ENCODE data around the gene PRR36.
A peak's percentile ranks its signal among the peaks of the same experiment; 100 is the strongest.

The PRR36 gene

GRCh38 chr19:7844405-7844804 lies 29.8 kb downstream of the PRR36 start:
- Mint-ChIP-seq H3K4me1 (ENCODE audit: low read depth) (no peaks in the 10 kb centered on the region), H3K9me3 (no peaks in the 10 kb centered on the region), H3K27me3 (no peaks in the 10 kb centered on the region), H3K27ac (no peak overlapping the region), H3K4me3 (no peak overlapping the region), H3K36me3 (ENCODE audit: low read depth) (no peaks in the 10 kb centered on the region)
- no peak for DNase-seq

GRCh38 chr19:7843521-7843920 lies 30.7 kb downstream of the PRR36 start:
- Mint-ChIP-seq H3K4me1 (ENCODE audit: low read depth) (no peaks in the 10 kb centered on the region), H3K4me3 (no peak overlapping the region), H3K36me3 (ENCODE audit: low read depth) (no peaks in the 10 kb centered on the region), H3K27me3 (no peaks in the 10 kb centered on the region), H3K9me3 (no peaks in the 10 kb centered on the region), H3K27ac (no peak overlapping the region)
- no peak for DNase-seq

- Mint-ChIP-seq H3K36me3 (ENCODE audit: low read depth) (no peaks in the 10 kb centered on the region), H3K27me3 (no peaks in the 10 kb centered on the region), H3K4me3 (no peak overlapping the region), H3K9me3 (no peaks in the 10 kb centered on the region), H3K4me1 (ENCODE audit: low read depth) (no peaks in the 10 kb centered on the region), H3K27ac (no peak overlapping the region)
- no peak for DNase-seq
These were observed 31.4 kb downstream of the PRR36 start for GRCh38 chr19:7842661-7843294.

- H3K27me3 Mint-ChIP-seq: no peaks in the 10 kb centered on the region
- H3K9me3 Mint-ChIP-seq: no peaks in the 10 kb centered on the region
- no peak overlapping the region for H3K27ac Mint-ChIP-seq
These were observed 32.2 kb downstream of the PRR36 start for GRCh38 chr19:7841751-7842660.

GRCh38 chr19:7840629-7841028 lies 33.6 kb downstream of the PRR36 start:
- DNase-seq: no peak
- Mint-ChIP-seq H3K36me3 (ENCODE audit: low read depth) (no peaks in the 10 kb centered on the region), H3K4me1 (ENCODE audit: low read depth) (no peaks in the 10 kb centered on the region), H3K9me3 (no peaks in the 10 kb centered on the region), H3K27me3 (no peaks in the 10 kb centered on the region), H3K27ac (no peak overlapping the region), H3K4me3 (no peak overlapping the region)

More at GRCh38 chr19:7841751-7842660, 32.2 kb downstream of the PRR36 start:
- Mint-ChIP-seq H3K36me3 (ENCODE audit: low read depth) (no peaks in the 10 kb centered on the region), H3K4me3 (no peak overlapping the region), H3K4me1 (ENCODE audit: low read depth) (no peaks in the 10 kb centered on the region)
- no peak for DNase-seq

GRCh38 chr19:7839476-7839875 lies 34.7 kb downstream of the PRR36 start:
- Mint-ChIP-seq H3K4me3 (no peak overlapping the region), H3K4me1 (ENCODE audit: low read depth) (no peaks in the 10 kb centered on the region), H3K9me3 (no peaks in the 10 kb centered on the region), H3K27ac (no peak overlapping the region), H3K27me3 (no peaks in the 10 kb centered on the region), H3K36me3 (ENCODE audit: low read depth) (no peaks in the 10 kb centered on the region)
- no peak for DNase-seq

GRCh38 chr19:7833225-7834099 lies 40.7 kb downstream of the PRR36 start:
- no peaks in the 10 kb centered on the region for H3K9me3 Mint-ChIP-seq
- H3K27ac Mint-ChIP-seq: no peak overlapping the region
- no peaks in the 10 kb centered on the region for H3K36me3 Mint-ChIP-seq (ENCODE audit: low read depth)
- no peaks in the 10 kb centered on the region for H3K27me3 Mint-ChIP-seq
- H3K4me3 Mint-ChIP-seq: no peak overlapping the region
- H3K4me1 Mint-ChIP-seq (ENCODE audit: low read depth): peaks cover 30% of the 10 kb centered on the region
- no peak for DNase-seq

GRCh38 chr19:7832781-7833180 lies 41.4 kb downstream of the PRR36 start:
- H3K27ac Mint-ChIP-seq: no peak overlapping the region
- no peak for DNase-seq
- no peaks in the 10 kb centered on the region for H3K36me3 Mint-ChIP-seq (ENCODE audit: low read depth)
- H3K27me3 Mint-ChIP-seq: no peaks in the 10 kb centered on the region
- no peaks in the 10 kb centered on the region for H3K9me3 Mint-ChIP-seq
- H3K4me3 Mint-ChIP-seq: no peak overlapping the region
- H3K4me1 Mint-ChIP-seq (ENCODE audit: low read depth): peaks cover 30% of the 10 kb centered on the region

- no peak for DNase-seq
- Mint-ChIP-seq H3K27ac (no peak overlapping the region), H3K9me3 (no peaks in the 10 kb centered on the region), H3K27me3 (no peaks in the 10 kb centered on the region), H3K36me3 (ENCODE audit: low read depth) (no peaks in the 10 kb centered on the region), H3K4me1 (ENCODE audit: low read depth) (peaks cover 30% of the 10 kb centered on the region), H3K4me3 (peak overlapping the region; percentile 76)
These were observed 42.2 kb downstream of the PRR36 start for GRCh38 chr19:7832009-7832408.

GRCh38 chr19:7831452-7831851 lies 42.7 kb downstream of the PRR36 start:
- DNase-seq: no peak
- H3K27me3 Mint-ChIP-seq: peaks cover 2% of the 10 kb centered on the region
- H3K9me3 Mint-ChIP-seq: no peaks in the 10 kb centered on the region
- H3K4me1 Mint-ChIP-seq (ENCODE audit: low read depth): peaks cover 30% of the 10 kb centered on the region
- H3K36me3 Mint-ChIP-seq (ENCODE audit: low read depth): no peaks in the 10 kb centered on the region
- no peak overlapping the region for H3K27ac Mint-ChIP-seq
- H3K4me3 Mint-ChIP-seq: peak overlapping the region; percentile 76

- no peak overlapping the region for H3K27ac Mint-ChIP-seq
- no peaks in the 10 kb centered on the region for H3K36me3 Mint-ChIP-seq (ENCODE audit: low read depth)
- peaks cover 30% of the 10 kb centered on the region for H3K4me1 Mint-ChIP-seq (ENCODE audit: low read depth)
- H3K27me3 Mint-ChIP-seq: peaks cover 3% of the 10 kb centered on the region
- no peaks in the 10 kb centered on the region for H3K9me3 Mint-ChIP-seq
- no peak for DNase-seq
- H3K4me3 Mint-ChIP-seq: peak overlapping the region; percentile 76
These were observed 43.4 kb downstream of the PRR36 start for GRCh38 chr19:7830823-7831222.

GRCh38 chr19:7830272-7830771 lies 43.9 kb downstream of the PRR36 start:
- peak overlapping the region; percentile 76 for H3K4me3 Mint-ChIP-seq
- no peaks in the 10 kb centered on the region for H3K9me3 Mint-ChIP-seq
- no peaks in the 10 kb centered on the region for H3K36me3 Mint-ChIP-seq (ENCODE audit: low read depth)
- H3K27me3 Mint-ChIP-seq: peaks cover 3% of the 10 kb centered on the region
- H3K27ac Mint-ChIP-seq: no peak overlapping the region
- no peak for DNase-seq
- peaks cover 30% of the 10 kb centered on the region for H3K4me1 Mint-ChIP-seq (ENCODE audit: low read depth)

- Mint-ChIP-seq H3K4me1 (ENCODE audit: low read depth) (peaks cover 30% of the 10 kb centered on the region), H3K36me3 (ENCODE audit: low read depth) (no peaks in the 10 kb centered on the region), H3K4me3 (peak within 1 kb of the TSS; percentile 80), H3K27ac (peak within 1 kb of the TSS; percentile 87), H3K27me3 (peaks cover 3% of the 10 kb centered on the region), H3K9me3 (no peaks in the 10 kb centered on the region)
- DNase-seq: peak; percentile 100
These were observed 44.5 kb downstream of the PRR36 start, which contains the start of gene EVI5L for GRCh38 chr19:7829561-7830271. Gene EVI5L, plus strand, starts transcription at chr19:7830218. Its CDS starts 16,325 bp downstream, at chr19:7846543.

GRCh38 chr19:7829166-7829520 lies 45.0 kb downstream of the PRR36 start:
- H3K4me1 Mint-ChIP-seq (ENCODE audit: low read depth): peaks cover 30% of the 10 kb centered on the region

More at GRCh38 chr19:7829166-7829520, 45.0 kb downstream of the PRR36 start:
- Mint-ChIP-seq H3K27ac (peak overlapping the region; percentile 87), H3K4me3 (peak overlapping the region; percentile 80), H3K9me3 (no peaks in the 10 kb centered on the region), H3K27me3 (peaks cover 3% of the 10 kb centered on the region), H3K36me3 (ENCODE audit: low read depth) (no peaks in the 10 kb centered on the region)
- no peak for DNase-seq

Measured in activated T-cell treated with anti-CD3 and anti-CD28 coated beads, Interleukin-2, amount 50 U/mL, for 24 hours (primary cell).